Measurements from ENCODE around the gene KLHL35.

- TF ChIP-seq CTCF (IDR thresholded peaks at IDR 0.05; ENCODE audit: insufficient read depth, low read length) (no peak), POLR2AphosphoS5 (IDR thresholded peaks at IDR 0.05; ENCODE audit: low read depth) (no peak), SPI1 (IDR thresholded peaks at IDR 0.05; ENCODE audit: borderline replicate concordance, low read depth) (no peak), REST (IDR thresholded peaks at IDR 0.05; ENCODE audit: insufficient replicate concordance, low read depth) (no peak)
Observed at GRCh38 chr11:75449271-75449670, 16.3 kb upstream of the KLHL35 start.
